ENCODE results near the gene FYB1.

DNA sequence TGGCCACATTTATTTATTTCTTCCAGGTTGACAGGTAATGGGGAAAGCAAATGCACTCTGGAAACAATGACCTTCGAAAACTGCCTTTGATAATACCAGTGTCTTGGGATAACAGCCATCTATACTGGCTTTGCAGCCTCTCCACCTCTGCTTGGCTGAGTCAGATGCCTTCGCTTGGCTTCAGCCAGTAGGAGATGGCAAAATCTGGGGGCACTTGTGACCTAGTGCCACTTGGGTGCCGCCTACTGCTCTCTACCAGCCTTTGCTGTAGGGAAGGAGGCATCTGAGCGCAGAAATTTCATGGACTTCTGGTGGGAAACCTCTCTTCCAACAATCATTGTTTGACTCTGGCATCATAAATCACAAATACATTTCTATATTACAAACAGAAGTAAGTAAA is 21.8 kb downstream of the FYB1 start:
- TF ChIP-seq, protein P1, sequence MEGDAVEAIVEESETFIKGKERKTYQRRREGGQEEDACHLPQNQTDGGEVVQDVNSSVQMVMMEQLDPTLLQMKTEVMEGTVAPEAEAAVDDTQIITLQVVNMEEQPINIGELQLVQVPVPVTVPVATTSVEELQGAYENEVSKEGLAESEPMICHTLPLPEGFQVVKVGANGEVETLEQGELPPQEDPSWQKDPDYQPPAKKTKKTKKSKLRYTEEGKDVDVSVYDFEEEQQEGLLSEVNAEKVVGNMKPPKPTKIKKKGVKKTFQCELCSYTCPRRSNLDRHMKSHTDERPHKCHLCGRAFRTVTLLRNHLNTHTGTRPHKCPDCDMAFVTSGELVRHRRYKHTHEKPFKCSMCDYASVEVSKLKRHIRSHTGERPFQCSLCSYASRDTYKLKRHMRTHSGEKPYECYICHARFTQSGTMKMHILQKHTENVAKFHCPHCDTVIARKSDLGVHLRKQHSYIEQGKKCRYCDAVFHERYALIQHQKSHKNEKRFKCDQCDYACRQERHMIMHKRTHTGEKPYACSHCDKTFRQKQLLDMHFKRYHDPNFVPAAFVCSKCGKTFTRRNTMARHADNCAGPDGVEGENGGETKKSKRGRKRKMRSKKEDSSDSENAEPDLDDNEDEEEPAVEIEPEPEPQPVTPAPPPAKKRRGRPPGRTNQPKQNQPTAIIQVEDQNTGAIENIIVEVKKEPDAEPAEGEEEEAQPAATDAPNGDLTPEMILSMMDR (IDR thresholded peaks at IDR 0.05) = no peak
- no peak for TF ChIP-seq POLR2A (IDR thresholded peaks at IDR 0.05)

All from lower leg skin (tissue), 3 donors.